NCI-H128 (cell line): ENCODE data around the gene RAD54L.
A peak's percentile ranks its signal among the peaks of the same experiment; 100 is the strongest.

Experiments
- DNase-seq: peaks from one replicate; lab custom pipeline; 2025; ENCODE audit not compliant: unreplicated experiment; lab: John Stamatoyannopoulos, UW

The RAD54L gene

GRCh38 chr1:46284597-46285564, 37.3 kb downstream of the RAD54L start:
- DNase-seq = no peak

DNA sequence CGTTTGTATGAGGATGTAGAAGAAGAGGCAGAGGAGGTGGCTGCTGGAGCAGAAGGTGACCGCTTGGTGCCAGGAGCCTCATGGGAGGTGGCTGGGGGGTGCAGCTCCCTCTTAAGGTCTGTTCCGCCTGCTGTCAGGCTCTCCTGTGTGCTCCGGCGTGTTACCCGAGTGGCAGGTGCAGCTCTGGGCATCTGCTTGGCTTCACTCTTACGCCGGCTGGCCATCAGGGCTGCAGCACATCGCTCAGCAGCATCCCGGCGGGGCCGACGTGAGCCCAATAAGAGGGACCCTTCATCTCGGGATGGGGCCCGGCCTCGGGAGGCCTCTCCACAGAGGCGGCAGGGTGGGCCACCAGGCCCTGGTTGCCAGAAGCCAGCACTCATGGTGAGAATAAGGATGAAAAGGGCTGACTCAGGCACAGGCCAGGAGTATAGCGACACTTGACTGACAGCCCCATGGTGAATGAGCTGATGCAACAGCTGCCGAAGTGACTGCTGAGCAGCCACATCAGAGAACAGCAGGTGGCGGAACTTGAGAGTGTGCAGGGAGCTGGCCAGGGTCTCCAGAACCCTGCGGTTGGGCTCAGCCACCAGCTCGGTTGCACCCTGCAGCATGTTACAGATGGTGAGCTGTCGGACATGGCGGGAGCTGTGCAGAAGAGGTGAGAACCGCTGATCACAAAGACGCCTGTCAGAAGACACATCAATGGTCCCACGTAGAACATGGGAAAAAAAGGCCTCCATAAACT, 38.3 kb downstream of the RAD54L start:
- no peak for DNase-seq

- no peak for DNase-seq
These were observed 41.0 kb downstream of the RAD54L start for GRCh38 chr1:46288485-46289133.

DNA sequence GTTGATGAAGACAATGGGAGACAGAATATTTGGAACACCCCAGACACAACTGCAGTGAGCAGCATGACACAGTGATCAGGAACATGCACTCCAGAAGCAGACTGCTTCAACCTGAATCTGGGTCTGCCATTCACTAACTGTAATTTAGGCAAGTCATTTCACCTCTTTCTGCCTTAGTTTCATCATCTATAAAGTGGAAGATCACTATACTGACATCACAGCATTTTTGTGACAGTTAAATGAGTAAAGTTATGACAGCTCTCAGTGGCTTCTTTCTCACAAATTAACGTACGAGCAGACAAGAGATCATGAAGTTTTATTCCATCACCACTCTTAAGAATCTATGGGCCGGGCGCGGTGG, 41.6 kb downstream of the RAD54L start:
- no peak for DNase-seq

- no peak for DNase-seq
These were observed 42.4 kb downstream of the RAD54L start for GRCh38 chr1:46289976-46290375.

DNA sequence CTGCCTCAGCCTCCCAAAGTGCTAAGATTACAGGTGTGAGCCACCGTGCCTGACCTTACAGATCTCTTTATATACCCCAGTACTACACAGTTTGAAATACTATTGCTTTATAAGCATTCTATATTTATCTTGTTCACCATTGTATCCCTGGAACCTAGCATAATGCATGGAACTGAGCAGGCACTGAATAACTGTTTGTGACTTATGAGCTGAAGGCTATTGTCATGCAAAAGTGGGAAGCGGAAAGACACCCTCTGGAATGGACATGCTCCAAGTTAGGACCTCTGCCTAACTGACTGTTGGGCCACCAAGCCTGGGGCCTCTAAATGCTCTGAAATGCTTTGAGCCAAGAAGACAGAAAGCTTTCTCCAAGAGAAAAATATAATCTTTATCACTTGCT, 47.7 kb downstream of the RAD54L start:
- DNase-seq = no peak

DNA sequence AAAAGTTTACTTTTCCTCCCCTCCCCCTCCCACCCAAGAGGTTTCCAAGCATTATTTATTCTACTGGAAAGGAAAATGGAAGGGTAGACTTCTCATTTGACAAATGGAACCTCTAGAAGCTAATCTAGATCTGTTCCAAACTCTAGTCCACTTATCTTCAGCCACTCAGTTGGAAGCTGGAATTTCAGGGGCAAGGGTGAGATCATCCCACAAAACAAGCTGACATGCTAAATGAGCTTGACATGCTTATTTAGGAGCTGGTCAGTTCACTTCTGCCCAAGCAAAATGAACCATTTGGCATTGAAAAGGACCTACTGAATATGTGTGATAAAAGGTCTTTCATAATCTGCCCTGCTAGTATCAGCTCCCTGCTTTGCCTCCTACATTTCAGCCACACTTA, 50.8 kb downstream of the RAD54L start:
- no peak for DNase-seq

GRCh38 chr1:46300673-46301405, 53.3 kb downstream of the RAD54L start:
- no peak for DNase-seq

DNA sequence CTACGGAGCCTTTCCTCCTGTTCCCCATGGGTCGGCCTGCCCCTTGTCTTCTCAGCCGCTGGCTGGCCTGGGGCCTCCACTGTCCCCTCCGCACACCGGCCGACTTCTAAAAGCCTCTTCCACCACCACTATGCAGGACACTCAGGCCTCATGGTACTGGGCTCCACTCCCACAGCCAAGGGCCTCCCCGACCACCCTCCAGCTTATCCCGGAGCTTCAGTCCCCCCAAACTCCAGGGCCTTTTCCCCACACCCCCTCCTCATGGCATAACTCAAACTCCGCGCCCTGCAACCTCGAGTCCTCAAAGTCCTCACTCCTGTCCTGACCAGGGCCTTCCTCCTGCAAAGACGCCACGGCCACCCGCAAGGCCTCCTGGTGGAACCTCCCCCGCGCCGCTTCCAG, 53.8 kb downstream of the RAD54L start:
- DNase-seq = no peak

- DNase-seq = no peak
These were observed 54.5 kb downstream of the RAD54L start for GRCh38 chr1:46301808-46302640.

- no peak for DNase-seq
These were observed 55.1 kb downstream of the RAD54L start for GRCh38 chr1:46302641-46303037.

DNA sequence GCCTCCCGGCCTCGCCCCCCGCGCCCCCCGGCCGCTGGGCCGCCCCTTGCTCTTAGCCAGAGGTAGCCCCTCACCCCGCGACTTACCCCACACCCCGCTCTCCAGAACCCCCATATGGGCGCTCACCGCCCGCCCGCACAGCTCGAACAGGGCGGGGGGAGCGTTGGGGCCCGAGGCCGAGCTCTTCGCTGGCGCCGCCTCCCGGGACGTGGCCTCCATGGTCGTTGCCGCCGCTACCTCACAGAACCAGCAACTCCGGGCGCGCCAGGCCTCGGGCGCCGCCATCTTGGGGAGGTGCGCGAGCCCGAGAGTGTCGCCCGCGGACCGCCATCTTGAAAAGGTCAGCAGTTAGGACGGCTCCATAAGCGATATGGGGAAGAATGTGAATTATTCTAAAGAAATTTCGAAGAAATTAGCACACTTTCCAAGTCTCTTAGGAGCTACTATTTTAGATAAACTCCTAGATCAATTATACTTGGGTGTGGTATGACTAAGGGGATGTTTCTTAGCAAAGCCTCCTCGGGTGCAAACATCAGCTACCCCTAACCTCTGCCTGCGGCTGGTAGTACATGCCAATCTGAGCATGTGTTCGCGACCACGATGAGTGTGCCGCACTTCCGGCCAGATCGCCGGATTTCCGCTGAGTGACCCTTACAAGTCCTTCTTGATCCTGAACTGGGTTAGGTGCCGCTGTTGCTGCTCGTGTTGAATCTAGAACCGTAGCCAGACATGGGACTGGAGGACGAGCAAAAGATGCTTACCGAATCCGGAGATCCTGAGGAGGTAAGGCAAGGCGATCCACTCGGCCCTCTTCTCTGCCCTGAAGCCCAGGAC, 55.7 kb downstream of the RAD54L start, which contains the start of the genes LRRC41 and UQCRH:
Gene LRRC41 (minus strand): TSS at position 579 of the 834 bp plus-strand sequence. CDS start 294 bp downstream, at position 285.
Gene UQCRH (plus strand): TSS at position 661 of the 834 bp plus-strand sequence. CDS start 69 bp downstream, at position 730.
- DNase-seq = peak; percentile 96

DNA sequence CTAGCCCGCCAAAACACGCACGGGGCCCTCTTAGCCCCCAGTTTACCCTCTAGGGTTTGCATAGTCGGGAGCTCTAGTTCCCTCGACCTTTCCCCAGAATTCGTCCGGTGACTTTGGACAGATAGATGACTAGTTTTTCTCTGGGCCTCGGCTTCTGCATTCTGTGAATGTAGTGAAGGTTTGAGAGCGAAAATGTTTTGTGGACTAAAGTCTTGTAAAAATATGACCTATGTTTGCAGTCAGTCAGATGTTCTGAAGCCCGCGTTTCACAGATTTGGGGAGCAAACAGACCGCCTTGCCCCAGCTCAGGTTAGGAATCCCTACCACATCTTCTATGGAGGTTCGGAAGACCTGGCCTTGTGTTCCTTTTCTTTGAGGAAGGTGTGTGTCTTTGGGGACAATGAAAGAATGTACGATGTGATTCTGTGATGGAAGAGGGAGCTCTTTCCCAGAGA, 56.3 kb downstream of the RAD54L start:
- DNase-seq = no peak

- DNase-seq = no peak
These were observed 58.6 kb downstream of the RAD54L start for GRCh38 chr1:46306159-46306530.

- no peak for DNase-seq
These were observed 62.0 kb downstream of the RAD54L start for GRCh38 chr1:46309401-46310159.

GRCh38 chr1:46310321-46310720, 62.8 kb downstream of the RAD54L start:
- no peak for DNase-seq

DNA sequence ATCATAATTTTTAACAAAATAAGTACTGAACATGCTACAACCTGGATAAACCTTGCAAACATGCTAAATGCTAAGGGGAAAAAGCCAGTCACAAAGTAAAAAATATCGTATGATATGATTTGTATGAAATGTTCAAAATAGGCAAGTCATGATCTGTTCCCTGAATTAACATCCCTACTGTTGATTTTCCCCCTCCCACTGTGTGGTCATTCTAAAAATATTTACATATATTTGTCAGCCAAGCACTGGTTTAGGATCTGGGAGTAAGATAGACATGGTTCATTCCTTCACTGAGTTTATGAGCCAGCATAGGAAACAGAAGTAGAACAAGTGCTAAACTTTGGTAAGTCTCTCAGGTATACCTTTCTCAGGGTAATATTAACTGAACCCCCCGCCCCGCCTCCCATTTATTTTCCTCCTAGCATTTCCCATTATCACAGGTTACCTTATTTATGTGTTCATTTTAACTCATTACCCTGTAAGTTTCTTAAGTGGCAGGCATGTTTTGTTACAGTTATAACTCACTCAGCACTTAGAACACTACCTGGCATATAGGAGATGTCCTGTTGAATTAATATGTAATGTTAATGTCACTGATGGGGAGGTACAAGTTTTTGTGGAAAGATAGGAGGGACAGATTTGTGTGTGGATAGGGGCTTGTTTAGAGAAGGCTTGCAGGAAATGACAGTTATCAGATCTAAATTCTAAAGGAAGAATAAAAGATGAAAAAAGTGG, 68.3 kb downstream of the RAD54L start:
- no peak for DNase-seq
